Glutamatergic neuron (in vitro differentiated cells): ENCODE measurements around the gene CLSTN2. TPM values are rescaled to one million over a fixed set of nuclear protein-coding genes. Genes with fewer than 3 reads are reported as not detected.

Experiments used
- DNase-seq: peaks from one replicate; pipeline ENCODE4 v3.0.0; 2022
- H3K27ac Mint-ChIP-seq: one replicate; pipeline ENCODE4 v1.8.0; 2020; ENCODE audit warnings: mild to moderate bottlenecking, mixed read lengths, inconsistent platforms; ENCODE audit not compliant: unreplicated experiment
- H3K27me3 Mint-ChIP-seq: one replicate; pipeline ENCODE4 v1.8.0; 2020; ENCODE audit warnings: mild to moderate bottlenecking, moderate library complexity, mixed read lengths, inconsistent platforms; ENCODE audit not compliant: unreplicated experiment
- H3K36me3 Mint-ChIP-seq: one replicate; pipeline ENCODE4 v1.8.0; 2020; ENCODE audit warnings: mild to moderate bottlenecking, mixed read lengths, inconsistent platforms; ENCODE audit not compliant: unreplicated experiment
- H3K4me1 Mint-ChIP-seq: one replicate; pipeline ENCODE4 v1.8.0; 2020; ENCODE audit warnings: mild to moderate bottlenecking, low read depth, mixed read lengths, inconsistent platforms; ENCODE audit not compliant: unreplicated experiment
- H3K4me3 Mint-ChIP-seq: one replicate; pipeline ENCODE4 v1.8.0; 2020; ENCODE audit warnings: mild to moderate bottlenecking, mixed read lengths, inconsistent platforms; ENCODE audit not compliant: unreplicated experiment
- H3K9me3 Mint-ChIP-seq: one replicate; pipeline ENCODE4 v1.8.0; 2020; ENCODE audit warnings: mild to moderate bottlenecking, moderate library complexity, mixed read lengths, inconsistent platforms; ENCODE audit not compliant: unreplicated experiment
- total RNA-seq: library from RNA; stranded (reverse); fragmentation: NEBNext Ultra II Directional; extraction: Animal tissue kit (Norgen Biotek cat#: 25700); gene quantifications from one replicate; pipeline ENCODE4 v1.2.1, GENCODE V29; 2021; ENCODE audit not compliant: unreplicated experiment
- TF ChIP-seq, protein P1 (sequence below): fragments of 200-600 bp; sonication (generic); IDR thresholded peaks from one replicate; pipeline ENCODE4 v1.5.0; 2021; ENCODE audit not compliant: partially characterized antibody, unreplicated experiment

CLSTN2 gene
- total RNA-seq, 1 donor from 2014 or later = 3.1 TPM

- no peak overlapping the region for H3K4me3 Mint-ChIP-seq
- H3K4me1 Mint-ChIP-seq = no peaks in the 10 kb centered on the region
- DNase-seq = no peak
- H3K27ac Mint-ChIP-seq = no peak overlapping the region
- no peaks in the 10 kb centered on the region for H3K36me3 Mint-ChIP-seq
- H3K9me3 Mint-ChIP-seq = no peaks in the 10 kb centered on the region
- no peaks in the 10 kb centered on the region for H3K27me3 Mint-ChIP-seq
- TF ChIP-seq, protein P1, sequence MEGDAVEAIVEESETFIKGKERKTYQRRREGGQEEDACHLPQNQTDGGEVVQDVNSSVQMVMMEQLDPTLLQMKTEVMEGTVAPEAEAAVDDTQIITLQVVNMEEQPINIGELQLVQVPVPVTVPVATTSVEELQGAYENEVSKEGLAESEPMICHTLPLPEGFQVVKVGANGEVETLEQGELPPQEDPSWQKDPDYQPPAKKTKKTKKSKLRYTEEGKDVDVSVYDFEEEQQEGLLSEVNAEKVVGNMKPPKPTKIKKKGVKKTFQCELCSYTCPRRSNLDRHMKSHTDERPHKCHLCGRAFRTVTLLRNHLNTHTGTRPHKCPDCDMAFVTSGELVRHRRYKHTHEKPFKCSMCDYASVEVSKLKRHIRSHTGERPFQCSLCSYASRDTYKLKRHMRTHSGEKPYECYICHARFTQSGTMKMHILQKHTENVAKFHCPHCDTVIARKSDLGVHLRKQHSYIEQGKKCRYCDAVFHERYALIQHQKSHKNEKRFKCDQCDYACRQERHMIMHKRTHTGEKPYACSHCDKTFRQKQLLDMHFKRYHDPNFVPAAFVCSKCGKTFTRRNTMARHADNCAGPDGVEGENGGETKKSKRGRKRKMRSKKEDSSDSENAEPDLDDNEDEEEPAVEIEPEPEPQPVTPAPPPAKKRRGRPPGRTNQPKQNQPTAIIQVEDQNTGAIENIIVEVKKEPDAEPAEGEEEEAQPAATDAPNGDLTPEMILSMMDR = no peak
Measured at GRCh38 chr3:140351466-140351865, 416.5 kb downstream of the CLSTN2 start.

GRCh38 chr3:140355481-140355880 is 420.5 kb downstream of the CLSTN2 start:
- peaks cover 2% of the 10 kb centered on the region for H3K27me3 Mint-ChIP-seq

DNA sequence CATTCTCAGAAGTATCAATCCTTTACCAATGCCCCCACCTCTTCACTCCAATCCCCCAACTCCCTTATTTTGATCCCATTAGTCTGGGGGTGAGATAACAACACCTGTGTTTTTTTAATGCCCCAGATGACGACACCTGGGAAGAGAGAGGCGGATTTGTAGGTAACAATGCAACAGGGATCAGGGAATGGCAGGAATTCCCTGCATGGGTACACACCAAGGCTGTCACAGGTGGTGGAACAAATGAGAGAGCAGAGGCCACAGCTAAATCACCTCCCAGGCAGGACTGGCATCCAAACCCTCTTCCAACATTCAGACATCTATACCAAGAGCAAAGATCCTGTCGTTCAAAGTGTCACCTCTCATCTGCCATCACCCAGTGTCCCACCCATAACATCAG is 423.7 kb downstream of the CLSTN2 start:
- no peak for DNase-seq
- Mint-ChIP-seq H3K27ac (no peak overlapping the region), H3K4me3 (no peak overlapping the region), H3K27me3 (peaks cover 2% of the 10 kb centered on the region), H3K9me3 (no peaks in the 10 kb centered on the region), H3K36me3 (no peaks in the 10 kb centered on the region), H3K4me1 (no peaks in the 10 kb centered on the region)
- TF ChIP-seq, protein P1 = no peak

More at GRCh38 chr3:140355481-140355880, 420.5 kb downstream of the CLSTN2 start:
- H3K27ac Mint-ChIP-seq = no peak overlapping the region
- no peak for DNase-seq
- H3K4me1 Mint-ChIP-seq = no peaks in the 10 kb centered on the region
- no peaks in the 10 kb centered on the region for H3K9me3 Mint-ChIP-seq
- TF ChIP-seq, protein P1 = no peak
- no peak overlapping the region for H3K4me3 Mint-ChIP-seq
- H3K36me3 Mint-ChIP-seq = no peaks in the 10 kb centered on the region

DNA sequence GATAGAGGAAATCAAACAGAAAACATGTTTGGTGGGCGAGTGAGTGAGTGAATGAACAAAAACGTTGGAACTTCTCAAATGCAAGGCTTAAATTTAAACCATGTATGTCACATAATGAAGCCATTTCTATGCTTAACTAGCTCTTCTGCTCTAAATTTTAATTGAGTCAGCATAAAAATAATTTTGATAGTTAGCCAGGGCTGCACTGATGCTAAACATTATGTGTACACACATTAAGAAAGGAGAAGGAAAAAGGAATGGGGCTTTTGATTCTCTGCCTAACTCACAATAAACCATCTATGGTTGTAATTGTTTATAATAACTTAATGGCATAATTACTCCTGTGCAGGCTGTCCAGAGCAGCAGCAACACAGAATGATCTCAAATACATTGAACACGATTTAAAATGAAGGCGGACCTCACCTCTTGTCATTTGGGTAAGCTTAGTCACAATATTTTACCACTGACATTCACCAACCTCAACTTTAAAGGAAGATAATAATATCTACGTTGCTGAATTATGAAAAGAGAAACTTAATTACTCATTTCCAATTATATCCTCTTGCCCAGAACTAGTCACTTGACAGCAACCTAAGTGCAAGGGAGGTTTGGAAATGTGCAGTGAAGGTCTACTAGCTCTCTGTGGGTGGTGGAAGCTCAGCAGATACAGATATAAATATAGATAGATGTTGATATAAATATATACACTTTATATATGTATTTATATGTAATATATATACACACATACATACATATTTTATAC is 424.4 kb downstream of the CLSTN2 start:
- H3K27ac Mint-ChIP-seq = no peak overlapping the region
- TF ChIP-seq, protein P1 = no peak
- H3K4me3 Mint-ChIP-seq = no peak overlapping the region
- H3K27me3 Mint-ChIP-seq = peaks cover 2% of the 10 kb centered on the region
- no peaks in the 10 kb centered on the region for H3K4me1 Mint-ChIP-seq
- no peaks in the 10 kb centered on the region for H3K9me3 Mint-ChIP-seq
- no peak for DNase-seq
- H3K36me3 Mint-ChIP-seq = no peaks in the 10 kb centered on the region

- Mint-ChIP-seq H3K9me3 (no peaks in the 10 kb centered on the region), H3K27me3 (peaks cover 2% of the 10 kb centered on the region), H3K4me3 (no peak overlapping the region), H3K36me3 (no peaks in the 10 kb centered on the region), H3K4me1 (no peaks in the 10 kb centered on the region), H3K27ac (no peak overlapping the region)
- TF ChIP-seq, protein P1 = no peak
- no peak for DNase-seq
Measured at GRCh38 chr3:140360332-140360731, 425.3 kb downstream of the CLSTN2 start.
